DND-41 (cell line): ENCODE results near the gene KLF11.

Experiments used
- EZH2 ChIP-seq: IDR thresholded peaks from 3 replicates; pipeline ENCODE4 v1.6.1; 2012; ENCODE audit warnings: borderline replicate concordance, low read depth, mild to moderate bottlenecking, moderate library complexity, low read length, inconsistent platforms; ENCODE audit not compliant: severe bottlenecking
- TF ChIP-seq, protein P1 (sequence below): IDR thresholded peaks from 2 replicates; pipeline ENCODE4 v1.5.1; 2012; ENCODE audit warnings: borderline replicate concordance, low read length, moderate library complexity, mild to moderate bottlenecking; ENCODE audit not compliant: poor library complexity, severe bottlenecking; ENCODE audit errors: extremely low read depth

GRCh38 chr2:10039658-10040410 is 3.5 kb upstream of the KLF11 start:
- no peak for TF ChIP-seq EZH2
- TF ChIP-seq, protein P1, sequence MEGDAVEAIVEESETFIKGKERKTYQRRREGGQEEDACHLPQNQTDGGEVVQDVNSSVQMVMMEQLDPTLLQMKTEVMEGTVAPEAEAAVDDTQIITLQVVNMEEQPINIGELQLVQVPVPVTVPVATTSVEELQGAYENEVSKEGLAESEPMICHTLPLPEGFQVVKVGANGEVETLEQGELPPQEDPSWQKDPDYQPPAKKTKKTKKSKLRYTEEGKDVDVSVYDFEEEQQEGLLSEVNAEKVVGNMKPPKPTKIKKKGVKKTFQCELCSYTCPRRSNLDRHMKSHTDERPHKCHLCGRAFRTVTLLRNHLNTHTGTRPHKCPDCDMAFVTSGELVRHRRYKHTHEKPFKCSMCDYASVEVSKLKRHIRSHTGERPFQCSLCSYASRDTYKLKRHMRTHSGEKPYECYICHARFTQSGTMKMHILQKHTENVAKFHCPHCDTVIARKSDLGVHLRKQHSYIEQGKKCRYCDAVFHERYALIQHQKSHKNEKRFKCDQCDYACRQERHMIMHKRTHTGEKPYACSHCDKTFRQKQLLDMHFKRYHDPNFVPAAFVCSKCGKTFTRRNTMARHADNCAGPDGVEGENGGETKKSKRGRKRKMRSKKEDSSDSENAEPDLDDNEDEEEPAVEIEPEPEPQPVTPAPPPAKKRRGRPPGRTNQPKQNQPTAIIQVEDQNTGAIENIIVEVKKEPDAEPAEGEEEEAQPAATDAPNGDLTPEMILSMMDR: no peak
